Measurements from ENCODE around the gene EEFSEC.

The EEFSEC gene

DNA sequence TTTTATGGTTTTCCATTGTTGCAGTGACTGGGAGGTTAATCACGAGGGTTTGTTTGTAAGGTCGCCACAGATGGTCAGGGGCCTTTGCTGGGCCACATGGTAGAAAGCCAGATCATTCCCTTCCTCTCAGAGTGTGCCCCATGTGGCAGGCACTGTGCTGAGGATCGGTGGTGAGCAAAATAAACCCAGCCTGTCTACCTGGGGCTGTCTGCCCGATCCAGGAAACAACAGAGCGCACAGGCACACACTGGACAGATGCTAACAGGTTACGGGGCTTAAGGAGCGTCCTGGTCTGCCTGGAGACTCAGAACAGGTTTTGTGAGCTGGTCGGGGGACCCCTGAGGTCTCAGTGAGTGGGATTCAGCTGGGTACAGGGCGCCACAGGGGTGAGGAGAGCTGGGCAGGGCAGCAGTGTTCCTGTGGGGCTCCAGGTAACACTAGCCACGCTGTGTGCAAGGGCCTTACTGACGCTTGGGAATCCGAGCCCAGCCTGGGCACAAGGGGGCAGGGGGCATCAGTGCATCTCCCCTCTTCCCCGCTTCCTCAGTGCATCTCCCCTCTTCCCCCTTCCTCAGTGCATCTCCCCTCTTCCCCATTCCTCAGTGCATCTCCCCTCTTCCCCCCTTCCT is 177.0 kb downstream of the EEFSEC start:
- no peak for DNase-seq (ENCODE audit: extremely low spot score)
- ChIA-PET POLR2A (no interaction called here), CTCF (no interaction called here)
- TF ChIP-seq TARDBP (IDR thresholded peaks at IDR 0.05) (no peak), FOXK2 (IDR thresholded peaks at IDR 0.05) (no peak), SUZ12 (IDR thresholded peaks at IDR 0.05) (no peak), ELF4 (IDR thresholded peaks at IDR 0.05) (no peak), NFRKB (IDR thresholded peaks at IDR 0.05) (no peak), ZNF384 (IDR thresholded peaks at IDR 0.05) (no peak), BHLHE40 (IDR thresholded peaks at IDR 0.05; ENCODE audit: borderline replicate concordance) (no peak), CTBP1 (IDR thresholded peaks at IDR 0.05; ENCODE audit: borderline replicate concordance) (no peak), SP1 (IDR thresholded peaks at IDR 0.05) (no peak), FOXM1 (IDR thresholded peaks at IDR 0.05; ENCODE audit: borderline replicate concordance) (no peak), L3MBTL2 (conservative IDR thresholded peaks at IDR 0.05) (no peak)

DNA sequence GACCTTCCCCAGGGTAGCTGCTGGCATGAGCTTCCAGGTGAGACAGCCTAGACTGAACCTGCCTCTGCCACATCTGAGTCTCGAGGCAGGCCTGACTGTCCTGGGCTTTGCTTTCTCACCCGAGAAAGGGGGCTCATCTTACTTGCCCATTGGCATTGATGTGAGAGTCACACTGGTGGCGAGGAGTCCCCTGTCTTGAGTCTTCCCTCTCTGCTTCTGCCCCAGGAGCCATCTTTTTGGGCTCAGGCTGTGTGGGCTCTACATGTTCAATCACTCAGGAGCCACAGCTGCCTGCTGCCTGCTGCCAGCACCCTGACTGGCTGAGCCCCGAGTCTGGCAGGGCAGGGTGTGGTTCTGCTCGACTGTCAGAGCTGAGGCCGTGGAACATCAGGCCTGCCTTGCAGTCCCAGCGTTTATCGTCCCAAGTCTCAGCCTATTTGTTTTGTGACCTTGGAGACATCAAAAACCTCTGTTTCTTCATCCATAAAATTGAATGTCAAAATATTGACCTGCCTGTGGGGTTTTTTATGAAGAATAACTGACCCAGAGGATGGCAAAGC is 180.9 kb downstream of the EEFSEC start:
- ChIA-PET CTCF (no interaction called here), POLR2A (no interaction called here)
- DNase-seq (ENCODE audit: extremely low spot score), result no peak
- no peak for TF ChIP-seq CTBP1 (IDR thresholded peaks at IDR 0.05; ENCODE audit: borderline replicate concordance)
- TF ChIP-seq, protein P1, sequence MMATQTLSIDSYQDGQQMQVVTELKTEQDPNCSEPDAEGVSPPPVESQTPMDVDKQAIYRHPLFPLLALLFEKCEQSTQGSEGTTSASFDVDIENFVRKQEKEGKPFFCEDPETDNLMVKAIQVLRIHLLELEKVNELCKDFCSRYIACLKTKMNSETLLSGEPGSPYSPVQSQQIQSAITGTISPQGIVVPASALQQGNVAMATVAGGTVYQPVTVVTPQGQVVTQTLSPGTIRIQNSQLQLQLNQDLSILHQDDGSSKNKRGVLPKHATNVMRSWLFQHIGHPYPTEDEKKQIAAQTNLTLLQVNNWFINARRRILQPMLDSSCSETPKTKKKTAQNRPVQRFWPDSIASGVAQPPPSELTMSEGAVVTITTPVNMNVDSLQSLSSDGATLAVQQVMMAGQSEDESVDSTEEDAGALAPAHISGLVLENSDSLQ (IDR thresholded peaks at IDR 0.05), result no peak
- TF ChIP-seq LEF1 (IDR thresholded peaks at IDR 0.05; ENCODE audit: borderline replicate concordance), result no peak
- no peak for TF ChIP-seq BHLHE40 (IDR thresholded peaks at IDR 0.05; ENCODE audit: borderline replicate concordance)
- TF ChIP-seq SUZ12 (IDR thresholded peaks at IDR 0.05), result no peak
- TF ChIP-seq NFRKB (IDR thresholded peaks at IDR 0.05), result no peak
- TF ChIP-seq HDGF (IDR thresholded peaks at IDR 0.05; ENCODE audit: borderline replicate concordance), result no peak
- TF ChIP-seq ARNT (IDR thresholded peaks at IDR 0.05), result no peak
- no peak for TF ChIP-seq L3MBTL2 (conservative IDR thresholded peaks at IDR 0.05)
- TF ChIP-seq FOXM1 (IDR thresholded peaks at IDR 0.05; ENCODE audit: borderline replicate concordance), result no peak
- TF ChIP-seq FOXA1 (IDR thresholded peaks at IDR 0.05), result no peak
- no peak for TF ChIP-seq FOXK2 (IDR thresholded peaks at IDR 0.05)
- no peak for TF ChIP-seq ELF4 (IDR thresholded peaks at IDR 0.05)
- no peak for TF ChIP-seq SP1 (IDR thresholded peaks at IDR 0.05)
- no peak for TF ChIP-seq TARDBP (IDR thresholded peaks at IDR 0.05)

DNA sequence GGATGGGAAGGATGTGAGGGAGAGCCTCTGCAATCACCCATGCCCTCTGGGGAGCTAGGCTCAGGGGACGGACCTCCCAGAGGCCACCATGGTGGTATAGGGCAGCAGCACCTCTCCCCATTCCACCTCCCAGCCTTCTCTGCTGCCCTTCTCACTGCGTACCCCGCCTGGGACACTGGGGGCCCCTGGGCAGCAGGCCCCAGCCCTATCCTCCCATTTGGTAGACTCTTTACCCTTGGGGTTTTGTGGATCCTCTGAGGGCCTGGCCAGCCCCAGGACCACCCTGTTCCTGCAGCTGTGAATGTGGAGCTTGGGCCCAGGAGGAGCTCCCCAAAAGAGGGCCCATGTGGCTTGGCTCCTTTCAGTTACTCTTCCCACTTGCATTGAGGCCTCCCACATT is 181.5 kb downstream of the EEFSEC start:
- POLR2A ChIA-PET, result no interaction called here
- no peak for DNase-seq (ENCODE audit: extremely low spot score)
- no peak for TF ChIP-seq TARDBP (IDR thresholded peaks at IDR 0.05)
- no peak for TF ChIP-seq L3MBTL2 (conservative IDR thresholded peaks at IDR 0.05)
- no peak for TF ChIP-seq ZNF384 (IDR thresholded peaks at IDR 0.05)
- no peak for TF ChIP-seq HDGF (IDR thresholded peaks at IDR 0.05; ENCODE audit: borderline replicate concordance)
- no peak for TF ChIP-seq FOXK2 (IDR thresholded peaks at IDR 0.05)
- CTCF ChIA-PET, result no interaction called here

DNA sequence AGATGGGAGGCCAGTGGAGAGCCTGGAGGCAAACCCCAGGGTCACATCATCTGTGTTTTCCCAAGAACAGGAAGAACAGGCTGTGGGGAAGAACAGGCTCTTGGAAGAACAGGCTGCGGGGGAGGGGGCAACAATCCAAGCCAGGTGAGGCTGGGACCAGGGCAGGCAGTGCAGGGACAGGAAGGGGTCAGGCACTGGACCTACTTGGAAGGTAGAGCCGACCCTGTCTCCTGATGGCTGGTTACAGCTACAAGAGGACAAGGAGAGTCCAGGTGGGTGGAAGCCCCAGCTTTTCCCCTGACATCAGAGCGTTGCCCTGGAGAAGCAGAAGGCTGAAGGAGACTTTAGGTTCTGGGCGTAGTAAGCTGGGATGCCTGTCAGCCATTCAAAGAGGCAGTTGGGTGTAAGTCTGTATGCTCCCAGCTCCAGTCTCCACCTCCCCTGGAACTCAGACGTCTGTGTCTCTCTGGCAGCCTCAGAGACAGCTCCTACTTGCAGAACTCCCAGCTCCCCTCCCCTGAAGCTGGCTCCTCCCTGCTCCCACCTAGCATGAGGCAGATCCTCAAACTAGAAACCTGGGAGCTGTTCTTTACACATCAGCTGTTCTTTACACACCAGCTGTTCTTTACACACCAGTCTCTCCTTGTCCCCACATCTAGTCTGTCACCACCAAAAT is 182.5 kb downstream of the EEFSEC start:
- DNase-seq (ENCODE audit: extremely low spot score), result no peak
- POLR2A ChIA-PET, result no interaction called here
- CTCF ChIA-PET, result no interaction called here

DNA sequence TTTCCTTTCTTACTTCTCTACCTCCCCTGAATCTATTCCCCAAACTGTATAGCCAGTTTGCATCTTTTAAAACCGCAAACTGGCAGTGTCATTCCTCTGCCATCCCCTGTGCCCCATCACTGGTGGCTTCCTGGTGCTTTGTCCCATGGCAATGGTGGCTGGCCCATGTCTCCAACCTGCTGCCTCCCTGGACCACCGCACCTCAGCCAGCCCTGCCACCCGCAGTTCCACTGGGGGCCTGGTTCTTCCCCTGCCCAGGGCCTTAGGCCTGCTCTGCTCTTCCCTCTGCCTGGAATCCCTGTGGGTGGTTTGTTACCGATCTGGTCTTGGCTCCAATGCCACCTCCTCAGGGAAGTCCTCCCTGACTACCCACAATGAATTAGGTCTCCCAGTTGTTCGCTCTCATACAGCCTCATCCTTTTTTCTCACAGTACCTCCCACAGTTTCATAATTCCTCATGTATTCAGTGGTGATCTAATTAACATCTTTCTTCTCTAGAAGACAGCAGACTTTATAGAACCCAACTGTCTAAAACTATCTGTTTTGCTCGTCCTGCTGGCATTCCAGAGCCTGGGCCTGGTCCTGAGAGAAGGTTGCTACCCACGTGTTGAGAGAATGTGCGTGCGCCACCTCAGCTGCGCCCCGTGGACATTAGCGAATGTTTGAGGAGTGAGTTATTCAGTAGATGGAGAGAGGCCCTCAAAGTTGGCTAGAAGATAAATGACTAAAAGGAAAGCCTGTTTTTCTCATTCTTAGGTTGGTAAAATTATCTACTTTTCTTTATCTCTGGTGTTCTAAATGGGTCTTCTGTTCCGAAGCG is 183.3 kb downstream of the EEFSEC start:
- TF ChIP-seq TARDBP (IDR thresholded peaks at IDR 0.05) (no peak), LEF1 (IDR thresholded peaks at IDR 0.05; ENCODE audit: borderline replicate concordance) (no peak), ZNF384 (IDR thresholded peaks at IDR 0.05) (no peak), ARNT (IDR thresholded peaks at IDR 0.05) (no peak), HDGF (IDR thresholded peaks at IDR 0.05; ENCODE audit: borderline replicate concordance) (no peak), L3MBTL2 (conservative IDR thresholded peaks at IDR 0.05) (no peak), SUZ12 (IDR thresholded peaks at IDR 0.05) (no peak), CTBP1 (IDR thresholded peaks at IDR 0.05; ENCODE audit: borderline replicate concordance) (no peak), SP1 (IDR thresholded peaks at IDR 0.05) (no peak), NFRKB (IDR thresholded peaks at IDR 0.05) (no peak), ELF4 (IDR thresholded peaks at IDR 0.05) (no peak), FOXM1 (IDR thresholded peaks at IDR 0.05; ENCODE audit: borderline replicate concordance) (no peak)
- TF ChIP-seq, protein P1 (IDR thresholded peaks at IDR 0.05), result no peak
- DNase-seq (ENCODE audit: extremely low spot score), result no peak
- ChIA-PET POLR2A (no interaction called here), CTCF (no interaction called here)

More for the DNA sequence above, 182.5 kb downstream of the EEFSEC start:
- TF ChIP-seq SUZ12 (IDR thresholded peaks at IDR 0.05) (no peak), FOXM1 (IDR thresholded peaks at IDR 0.05; ENCODE audit: borderline replicate concordance) (no peak), FOXA1 (IDR thresholded peaks at IDR 0.05) (no peak), HDGF (IDR thresholded peaks at IDR 0.05; ENCODE audit: borderline replicate concordance) (no peak), SP1 (IDR thresholded peaks at IDR 0.05) (no peak), ZNF384 (IDR thresholded peaks at IDR 0.05) (no peak)

DNA sequence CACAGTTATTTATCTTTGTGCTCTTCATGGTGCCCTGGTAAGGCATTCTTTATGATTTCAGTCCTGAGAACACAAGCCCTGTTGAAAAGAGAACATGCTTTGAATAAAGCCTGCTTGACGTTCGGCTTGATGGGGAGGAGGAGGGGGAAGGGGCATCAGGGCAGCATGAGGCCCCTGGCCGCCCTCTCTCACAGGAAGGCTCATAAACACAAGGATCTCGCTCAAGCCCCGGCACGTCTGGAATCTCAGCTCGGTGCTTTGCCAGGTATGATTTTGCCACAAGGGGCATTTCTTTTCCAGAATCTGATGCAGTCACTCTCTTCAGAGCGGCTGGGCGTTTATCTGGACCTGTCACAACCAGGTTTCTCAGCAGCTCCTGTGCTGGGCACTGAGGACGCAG is 184.0 kb downstream of the EEFSEC start:
- no peak for DNase-seq (ENCODE audit: extremely low spot score)
- CTCF ChIA-PET, result no interaction called here
- TF ChIP-seq CTBP1 (IDR thresholded peaks at IDR 0.05; ENCODE audit: borderline replicate concordance) (no peak), HDGF (IDR thresholded peaks at IDR 0.05; ENCODE audit: borderline replicate concordance) (no peak), SP1 (IDR thresholded peaks at IDR 0.05) (no peak), ZNF384 (IDR thresholded peaks at IDR 0.05) (no peak), FOXA1 (IDR thresholded peaks at IDR 0.05) (no peak), SUZ12 (IDR thresholded peaks at IDR 0.05) (no peak), NFRKB (IDR thresholded peaks at IDR 0.05) (no peak), LEF1 (IDR thresholded peaks at IDR 0.05; ENCODE audit: borderline replicate concordance) (no peak), FOXM1 (IDR thresholded peaks at IDR 0.05; ENCODE audit: borderline replicate concordance) (no peak), BHLHE40 (IDR thresholded peaks at IDR 0.05; ENCODE audit: borderline replicate concordance) (no peak), ELF4 (IDR thresholded peaks at IDR 0.05) (no peak)
- TF ChIP-seq, protein P1 (IDR thresholded peaks at IDR 0.05), result no peak
- POLR2A ChIA-PET, result no interaction called here

Data from HEK293T (cell line).